NCI-H1092 treated with DMSO at 0.1 percent for 48 hours (cell line): ENCODE results near the gene MCC.
"Not testable (repeated sequence)": the region's sequence is repeated elsewhere in the genome, so short reads cannot be mapped to it uniquely, and the experiment has no call there.

Experiments
- DNase-seq: peaks from one replicate; lab custom pipeline; 2025; lab: John Stamatoyannopoulos, UW

The MCC gene

DNA sequence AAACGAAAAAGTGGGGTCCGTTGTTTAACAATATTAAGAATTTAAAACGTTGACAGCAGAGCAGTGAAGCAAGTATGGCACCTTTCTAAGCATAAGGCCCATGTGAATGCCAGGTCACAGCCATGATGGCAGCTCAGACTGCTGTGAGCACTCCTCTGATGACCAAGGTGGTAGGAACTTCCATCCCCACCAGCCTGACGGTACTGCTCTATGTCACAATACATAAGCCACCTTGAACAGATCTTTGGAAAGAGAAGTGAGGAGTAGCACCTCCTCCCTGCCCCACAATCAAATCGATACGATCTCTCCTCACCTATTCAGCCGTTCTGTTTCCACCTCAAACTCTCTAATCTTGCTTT lies 405.7 kb downstream of the MCC start:
- no peak for DNase-seq

DNA sequence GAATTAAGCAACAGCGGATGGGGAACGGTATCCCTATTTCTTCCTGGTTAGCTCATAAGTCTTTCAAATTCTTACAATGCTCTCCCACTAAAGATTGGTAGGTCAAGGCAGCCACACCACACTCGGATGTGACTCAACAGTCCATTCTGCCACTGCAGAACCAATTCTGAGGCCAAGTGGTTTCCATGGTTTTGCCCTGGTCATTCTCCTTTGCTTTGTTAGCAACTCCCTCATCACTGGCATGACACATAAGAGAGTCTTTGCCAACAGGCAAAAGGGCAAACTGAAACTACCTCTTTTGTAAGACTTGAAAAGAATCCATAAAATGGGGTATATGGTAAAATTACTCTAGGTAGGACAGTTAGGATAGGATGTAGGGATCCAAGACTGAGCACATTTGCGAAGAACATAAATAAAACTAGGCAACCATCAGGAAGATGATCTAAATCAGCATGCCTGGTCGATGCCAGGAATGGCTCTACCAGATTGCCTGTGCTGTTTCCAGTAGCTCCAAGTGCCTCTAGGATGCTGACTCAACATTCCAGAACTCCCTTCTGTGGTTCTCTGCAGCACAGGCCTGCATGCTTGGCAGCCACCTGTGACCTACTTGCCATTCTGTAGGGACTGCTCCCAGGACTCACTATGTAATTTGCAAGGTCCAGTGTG lies 406.2 kb downstream of the MCC start:
- no peak for DNase-seq

DNA sequence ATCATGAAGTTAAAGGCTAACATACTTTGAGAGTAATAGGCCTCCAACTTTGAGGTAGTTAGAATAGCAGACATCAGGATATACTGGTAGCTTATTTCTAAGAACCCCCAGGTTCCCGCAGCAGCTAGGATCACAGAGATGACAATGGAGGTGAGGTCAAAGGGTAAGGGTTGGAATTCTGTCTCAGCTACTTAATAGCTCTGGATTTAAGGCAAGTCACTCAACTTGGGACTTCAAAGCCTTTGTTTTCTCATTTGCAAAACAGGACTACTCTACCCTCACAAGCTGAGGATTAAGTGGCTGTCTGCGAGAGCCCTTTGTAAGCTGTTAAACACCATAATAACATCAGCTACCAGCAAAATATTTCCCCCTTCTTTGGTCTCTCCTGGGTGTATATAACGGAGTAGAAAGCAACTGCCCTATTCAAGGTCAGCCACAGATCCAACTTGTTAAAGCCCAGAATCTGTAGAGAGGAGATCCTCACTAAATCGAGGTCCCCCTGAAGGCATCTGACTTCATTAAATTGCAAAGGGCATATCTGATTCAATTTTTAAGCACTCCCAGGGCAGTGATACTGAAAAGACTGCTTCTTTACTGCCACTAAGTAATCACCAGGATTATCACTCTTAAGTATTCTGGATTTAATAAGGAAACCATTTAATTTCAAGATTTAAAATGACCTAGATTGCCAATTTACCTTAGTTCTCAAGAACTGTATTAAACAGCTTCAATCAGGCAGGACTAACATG lies 407.0 kb downstream of the MCC start:
- DNase-seq, result no peak

DNA sequence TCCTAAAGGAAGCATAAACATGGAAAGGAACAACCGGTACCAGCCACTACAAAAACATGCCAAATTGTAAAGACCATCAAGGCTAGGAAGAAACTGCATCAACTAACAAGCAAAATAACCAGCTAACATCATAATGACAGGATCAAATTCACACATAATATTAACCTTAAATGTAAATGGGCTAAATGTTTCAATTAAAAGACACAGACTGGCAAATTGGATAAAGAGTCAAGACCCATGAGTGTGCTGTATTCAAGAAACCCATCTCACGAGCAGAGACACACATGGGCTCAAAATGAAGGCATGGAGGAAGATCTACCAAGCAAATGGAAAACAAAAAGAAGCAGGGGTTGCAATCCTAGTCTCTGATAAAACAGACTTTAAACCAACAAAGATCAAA lies 411.6 kb downstream of the MCC start:
- DNase-seq, result not testable (repeated sequence)

DNA sequence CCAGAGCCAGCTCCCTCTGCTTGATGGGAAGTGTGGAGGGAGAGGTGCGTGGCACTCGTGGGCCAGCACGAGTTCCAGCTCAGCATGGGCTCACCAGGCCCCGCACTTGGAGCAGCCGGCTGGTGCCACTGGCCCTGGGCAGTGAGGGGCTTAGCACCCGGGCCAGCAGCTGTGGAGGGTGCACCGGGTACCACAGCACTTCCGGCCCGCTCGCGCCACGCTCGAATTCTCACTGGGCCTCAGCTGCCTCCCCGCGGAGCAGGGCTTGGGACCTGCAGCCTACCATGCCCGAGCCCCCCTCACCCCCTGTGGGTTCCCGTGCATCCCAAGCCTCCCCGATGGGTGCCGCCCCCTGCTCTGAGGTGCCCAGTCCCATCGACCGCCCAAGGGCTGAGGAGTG lies 413.2 kb downstream of the MCC start:
- DNase-seq, result no peak

DNA sequence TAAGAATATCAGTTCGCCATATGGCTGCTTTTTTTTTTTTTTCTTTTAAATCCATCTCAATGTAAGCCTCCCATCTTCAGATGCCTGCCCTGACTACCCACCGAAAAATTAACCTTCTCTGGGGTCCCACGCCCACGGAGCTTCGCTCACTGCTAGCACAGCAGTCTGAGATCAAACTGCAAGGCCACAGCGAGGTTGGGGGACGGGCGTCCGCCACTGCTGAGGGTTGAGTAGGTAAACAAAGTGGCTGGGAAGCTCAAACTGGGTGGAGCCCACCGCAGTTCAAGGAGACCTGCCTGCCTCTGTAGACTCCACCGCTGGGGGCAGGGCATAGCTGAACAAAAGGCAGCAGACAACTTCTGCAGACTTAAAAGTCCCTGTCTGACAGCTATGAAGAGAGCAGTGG lies 414.6 kb downstream of the MCC start:
- not testable (repeated sequence) for DNase-seq

DNA sequence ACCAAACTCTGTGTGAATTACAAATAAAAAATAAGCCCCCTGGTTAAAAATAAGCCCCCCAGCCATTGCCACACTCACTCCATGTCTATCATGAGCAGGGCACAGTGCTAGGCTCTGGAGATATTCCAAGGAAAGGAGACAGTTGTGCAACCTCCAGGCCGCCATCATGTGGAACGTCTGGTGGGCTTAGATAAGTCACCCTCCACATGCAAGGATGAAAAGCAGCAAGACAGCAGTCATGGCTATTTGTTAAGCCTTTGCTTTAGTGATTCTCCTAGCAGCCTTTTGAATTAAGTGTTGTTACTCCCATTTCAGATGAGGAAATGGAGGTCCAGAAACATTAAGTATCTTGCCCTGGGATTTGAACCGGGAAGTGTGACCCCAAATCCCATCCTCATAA lies 416.9 kb downstream of the MCC start:
- no peak for DNase-seq

DNA sequence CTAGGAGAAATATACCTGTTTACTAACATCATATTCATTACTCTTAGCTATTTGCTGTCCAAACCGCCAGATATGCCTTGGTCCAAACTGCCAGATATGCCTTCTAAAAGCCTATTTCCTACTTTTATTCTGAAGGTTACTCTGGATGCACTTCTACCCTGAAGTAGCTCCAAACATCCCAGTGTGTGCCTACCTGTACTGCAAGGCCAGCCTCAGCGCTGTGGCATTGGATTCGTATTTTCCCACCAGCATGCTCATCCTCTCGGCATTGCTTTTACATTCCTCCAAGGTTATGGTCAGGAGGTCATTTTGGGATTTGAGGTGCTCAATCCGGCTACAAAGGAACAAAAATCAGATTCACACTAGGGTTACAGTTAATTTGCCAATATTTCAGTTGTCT lies 417.4 kb downstream of the MCC start:
- no peak for DNase-seq

DNA sequence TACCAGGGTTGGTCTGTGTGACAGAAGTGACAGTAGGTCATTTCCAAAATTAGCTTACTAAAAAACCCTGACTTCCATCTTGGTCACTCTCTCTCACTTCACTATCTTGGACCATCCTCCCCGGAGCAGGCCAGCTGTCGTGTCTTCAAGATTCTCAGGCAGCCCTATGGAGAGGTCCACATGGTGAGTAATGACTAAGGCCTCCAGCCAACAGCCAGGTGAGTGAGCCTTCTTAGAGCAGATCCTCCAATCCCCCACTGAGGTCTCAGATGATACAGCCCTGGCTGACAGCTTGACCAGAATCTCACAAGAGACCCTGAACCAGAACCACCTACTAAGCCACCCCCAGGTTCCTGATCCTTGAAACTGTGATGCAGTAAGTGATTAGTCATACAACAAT lies 419.7 kb downstream of the MCC start:
- DNase-seq, result no peak

DNA sequence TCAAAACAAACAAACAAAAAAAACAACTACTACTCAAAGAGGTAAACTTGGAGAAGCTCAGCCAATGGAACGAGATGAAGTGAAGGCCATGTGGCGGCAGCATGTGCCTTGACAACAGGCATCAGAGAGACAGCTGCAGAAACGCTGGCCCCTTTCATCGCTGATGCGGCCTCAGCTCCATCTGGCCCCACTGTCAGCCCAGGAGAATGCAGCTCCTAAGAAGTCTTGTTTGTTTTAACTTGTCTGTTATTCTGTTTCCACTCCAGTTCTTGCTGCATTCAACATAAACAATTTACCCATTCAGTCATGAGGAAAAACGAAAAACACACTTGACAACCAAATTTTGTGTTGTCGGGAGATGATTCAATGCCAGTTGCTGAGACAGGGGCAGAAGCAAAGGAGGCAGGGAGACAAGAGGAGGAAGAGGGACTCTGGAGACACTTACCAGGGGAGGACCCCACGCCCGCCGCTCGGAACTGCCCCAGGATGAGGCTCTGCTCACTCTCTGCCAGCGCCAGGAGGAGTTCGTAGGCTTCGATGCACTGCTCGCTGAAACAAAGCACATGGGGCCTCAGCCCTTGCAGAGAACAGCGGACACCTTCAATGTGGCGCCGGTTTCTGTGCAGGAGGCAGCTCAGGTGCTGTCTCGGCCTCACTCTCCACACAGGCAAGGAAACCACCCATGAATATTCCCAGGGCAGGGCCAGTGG lies 420.5 kb downstream of the MCC start:
- DNase-seq, result no peak

DNA sequence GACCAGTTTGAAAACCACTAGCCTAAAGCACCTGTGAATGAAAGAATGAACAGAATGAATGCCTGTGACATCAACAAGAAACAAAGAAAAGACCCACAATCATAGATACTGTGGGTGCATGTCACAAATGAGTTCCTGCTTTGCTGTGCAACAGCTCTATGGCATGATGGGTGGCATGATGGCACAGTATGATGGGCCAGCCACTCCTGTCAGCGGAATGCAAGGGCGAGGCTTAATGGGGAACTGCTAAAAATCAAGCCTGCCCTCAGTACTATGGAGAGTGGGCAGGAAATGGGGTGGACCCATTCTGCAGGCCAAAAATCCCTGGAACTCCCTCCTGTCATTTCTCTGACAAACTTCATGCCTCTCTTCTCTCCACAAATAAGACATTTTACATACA lies 422.6 kb downstream of the MCC start:
- DNase-seq, result no peak

DNA sequence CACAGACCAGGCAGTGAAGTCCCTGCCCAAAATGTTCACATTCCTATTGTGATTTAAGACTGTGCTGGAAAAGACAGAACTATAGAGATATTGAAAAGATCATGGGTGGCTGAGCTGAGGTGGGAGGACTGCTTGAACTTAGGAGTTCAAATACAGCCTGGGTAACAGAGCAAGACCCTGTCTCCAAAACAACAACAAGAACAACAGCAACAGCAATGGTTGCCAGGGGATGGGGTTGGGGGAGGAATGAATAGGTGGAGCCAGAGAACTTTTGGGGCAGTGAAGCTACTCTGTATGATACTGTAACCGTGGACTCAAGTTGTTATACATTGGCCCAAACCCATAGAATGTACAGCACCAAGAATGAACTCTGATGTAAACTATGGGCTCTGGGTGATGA lies 423.4 kb downstream of the MCC start:
- DNase-seq, result no peak

DNA sequence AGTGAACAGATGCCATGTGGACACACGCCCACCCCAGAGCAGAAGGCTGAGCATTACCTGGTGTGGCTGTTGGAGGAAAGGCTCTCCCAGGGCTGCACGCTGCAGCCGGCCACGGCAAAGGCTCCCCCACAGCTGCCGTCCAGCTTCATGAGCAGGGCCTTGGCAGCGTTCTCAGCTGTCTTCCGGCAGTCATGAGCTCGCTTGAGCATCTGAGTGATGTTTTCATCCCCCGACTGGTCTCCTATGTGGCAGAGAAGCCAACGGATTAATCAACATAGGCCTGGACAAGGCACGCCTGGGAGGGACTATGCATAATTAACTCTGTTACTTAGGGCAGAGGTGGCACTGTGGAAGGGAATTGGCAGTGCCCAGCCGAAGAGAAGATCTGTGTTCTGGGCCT lies 424.3 kb downstream of the MCC start:
- no peak for DNase-seq

DNA sequence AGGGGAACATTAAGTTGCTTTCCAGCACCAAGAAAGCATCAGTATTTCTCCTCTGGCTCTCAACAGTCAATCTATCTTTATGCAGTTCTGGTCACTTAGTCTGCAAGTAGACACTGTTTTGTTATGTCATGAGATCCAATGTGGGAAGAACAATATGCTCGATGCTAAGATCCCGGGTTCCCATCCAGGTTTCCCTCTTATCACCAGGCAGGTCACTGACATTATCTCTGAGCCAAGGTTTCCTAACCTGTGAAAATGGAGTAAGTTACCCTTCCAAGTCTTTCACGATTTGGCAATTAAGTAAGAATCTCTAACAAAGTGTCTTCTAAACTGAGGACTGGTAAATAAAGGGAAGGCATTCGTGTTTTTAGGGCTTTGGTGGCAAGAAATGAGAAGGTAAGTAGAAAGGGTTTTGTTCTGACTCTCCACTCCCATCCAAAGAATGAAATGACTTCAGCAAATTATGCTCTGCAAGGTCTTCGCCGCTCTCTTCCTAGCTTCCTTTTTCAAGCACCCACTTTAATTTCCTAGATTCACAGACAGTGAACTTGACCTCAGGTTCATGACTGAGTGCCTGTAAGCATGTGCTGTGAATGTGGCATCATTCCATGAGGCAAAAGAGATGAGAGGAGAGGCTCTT lies 425.3 kb downstream of the MCC start:
- DNase-seq, result no peak

DNA sequence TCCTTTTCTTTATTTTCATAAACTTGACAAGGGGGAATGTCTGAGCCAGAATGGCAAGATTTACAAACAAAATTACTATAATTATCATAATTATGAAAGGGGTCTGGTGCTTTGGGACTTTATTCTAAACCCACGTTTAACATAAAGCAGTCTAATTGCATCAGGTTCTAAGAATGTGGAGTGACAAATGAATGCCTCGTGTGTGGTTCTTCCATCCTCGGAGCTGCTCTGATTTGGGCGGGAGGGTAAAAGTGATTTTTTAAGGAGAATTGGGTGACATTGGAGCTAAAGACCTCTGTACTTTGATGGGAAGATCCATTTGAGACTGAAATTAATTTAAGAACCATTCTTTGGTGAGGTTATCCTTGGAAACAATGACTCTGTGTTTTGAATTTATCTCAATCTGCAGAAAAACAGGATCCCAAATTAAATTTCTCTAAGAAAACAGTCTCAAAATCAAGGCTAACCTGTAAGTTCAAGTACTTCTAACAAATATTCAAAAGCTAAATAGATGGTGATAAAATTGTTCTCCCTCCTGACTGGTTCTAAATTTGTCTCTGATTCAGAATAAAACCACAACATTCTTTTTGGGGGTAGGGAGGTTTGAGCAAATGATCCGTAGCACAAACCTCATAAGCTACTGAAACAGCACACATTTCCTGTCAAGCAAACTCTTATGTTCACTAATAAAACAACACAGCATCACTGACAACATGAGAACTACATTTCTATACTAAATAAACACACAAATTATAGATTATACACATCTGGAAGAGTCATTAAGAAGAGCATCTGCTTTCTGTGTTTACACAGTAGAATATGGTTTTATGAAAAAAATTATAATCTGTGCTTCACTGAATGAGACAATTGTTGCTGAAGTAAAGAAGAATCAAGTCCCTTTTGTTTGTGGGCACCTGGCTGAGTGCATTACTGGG lies 426.1 kb downstream of the MCC start:
- DNase-seq, result no peak

DNA sequence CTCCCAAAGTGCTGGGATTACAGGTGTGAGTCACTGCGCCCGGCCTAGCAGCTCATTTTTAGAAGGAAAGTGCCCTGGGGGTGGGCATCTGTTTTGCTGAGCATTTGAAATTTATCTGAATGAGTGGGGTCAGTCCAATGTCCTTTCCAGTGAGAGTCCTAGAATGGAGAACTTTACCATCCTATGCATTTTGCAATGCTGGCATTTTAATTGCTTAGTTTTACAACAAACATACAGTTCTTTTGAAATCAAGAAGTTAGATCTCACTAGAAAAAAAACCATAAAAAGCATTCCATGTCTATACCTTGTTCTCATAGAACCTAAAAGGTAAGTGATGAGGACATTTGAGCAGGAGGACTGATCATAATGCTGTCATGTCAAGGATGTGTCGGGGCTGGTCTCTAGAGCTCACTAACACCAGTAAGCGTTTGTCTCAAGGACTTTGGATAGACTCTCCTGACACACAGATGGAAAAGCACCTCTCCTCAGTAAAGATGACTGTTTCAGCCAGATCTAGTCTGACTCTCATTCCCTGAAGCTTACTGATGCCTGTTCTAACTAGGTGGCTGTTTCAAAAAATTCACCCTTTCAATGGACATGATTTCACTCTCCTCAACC lies 427.7 kb downstream of the MCC start:
- DNase-seq, result no peak

DNA sequence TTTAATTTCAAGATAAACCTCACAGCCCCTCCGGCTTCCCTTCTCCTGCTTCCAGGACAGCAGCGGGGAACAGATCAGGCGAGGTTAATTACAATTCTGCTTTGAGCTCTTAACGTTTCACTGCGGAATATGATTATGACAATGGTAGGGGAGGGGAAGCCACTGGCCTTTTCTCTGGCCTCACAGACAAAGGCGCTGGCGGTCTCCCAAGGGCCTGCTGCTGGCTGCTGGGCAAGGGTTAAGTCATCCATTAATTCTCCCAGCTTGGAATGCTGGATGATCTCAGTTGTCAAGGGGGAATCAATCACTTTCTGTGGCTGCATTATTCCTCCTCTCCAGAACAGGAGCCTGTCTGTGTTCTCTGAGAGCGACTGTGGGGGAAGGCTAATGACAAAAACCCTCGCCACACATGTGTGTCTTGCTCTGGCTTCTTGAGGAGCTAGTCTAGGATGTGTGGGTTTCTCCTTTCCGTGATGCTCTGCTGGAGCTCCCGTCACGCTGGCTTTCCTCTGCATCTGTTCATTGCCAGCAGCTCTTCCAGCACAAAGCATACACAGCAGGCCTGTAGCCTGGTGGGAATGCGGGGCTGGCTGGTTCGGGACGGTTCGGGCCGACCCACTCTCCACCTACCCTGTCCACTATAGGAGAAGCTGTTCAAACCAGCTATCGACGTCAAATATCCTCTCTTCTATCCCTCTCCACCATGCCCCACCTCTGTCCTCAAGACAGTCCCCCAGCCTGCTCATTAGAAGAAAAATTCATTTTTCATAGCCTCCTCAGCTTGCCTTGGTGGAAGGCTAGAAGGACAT lies 428.8 kb downstream of the MCC start:
- DNase-seq, result peak; percentile 20

DNA sequence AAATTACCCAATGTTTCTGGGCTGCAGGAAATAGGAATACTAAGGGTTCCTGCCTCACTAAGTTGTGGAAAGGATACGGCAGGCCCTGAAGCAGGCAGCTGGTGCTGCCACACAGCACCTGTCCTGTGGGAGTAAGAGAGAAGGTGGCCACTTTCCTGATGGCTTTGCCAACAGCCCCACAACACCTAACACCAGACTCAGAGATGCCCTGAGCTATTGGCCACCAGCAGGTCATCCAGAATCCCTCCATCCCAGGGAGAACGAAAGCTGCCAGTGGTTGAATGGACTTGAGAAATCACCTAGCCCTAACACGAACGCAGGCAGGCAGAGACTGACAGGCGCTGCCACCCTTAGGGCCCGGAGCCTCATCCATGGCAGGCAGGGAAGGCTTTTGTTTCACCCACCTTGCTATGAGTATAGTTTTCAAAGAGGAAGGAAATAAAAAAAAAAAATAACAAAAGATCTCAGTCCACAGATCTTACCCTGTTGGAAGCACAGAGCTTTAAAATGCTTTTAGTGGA lies 429.5 kb downstream of the MCC start:
- no peak for DNase-seq

DNA sequence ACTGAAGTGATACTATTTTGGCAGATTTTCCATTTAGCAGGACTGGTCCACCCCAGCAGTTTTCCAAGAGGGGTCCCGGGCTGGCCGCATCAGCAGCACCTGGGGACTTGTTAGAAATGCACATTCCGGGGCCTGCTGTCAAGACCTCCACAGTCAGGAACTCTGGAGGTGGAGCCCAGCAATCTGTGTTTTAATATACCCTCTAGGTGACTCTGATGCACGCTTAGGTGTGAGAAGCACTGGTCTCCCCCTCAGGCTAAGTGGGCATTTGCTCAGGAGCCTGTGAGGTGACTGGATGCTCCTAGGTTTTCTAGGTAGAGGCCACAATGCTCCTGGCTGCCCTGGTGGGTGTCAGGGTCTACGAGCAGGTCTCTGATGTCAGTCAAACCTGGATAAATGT lies 430.0 kb downstream of the MCC start:
- DNase-seq, result no peak

DNA sequence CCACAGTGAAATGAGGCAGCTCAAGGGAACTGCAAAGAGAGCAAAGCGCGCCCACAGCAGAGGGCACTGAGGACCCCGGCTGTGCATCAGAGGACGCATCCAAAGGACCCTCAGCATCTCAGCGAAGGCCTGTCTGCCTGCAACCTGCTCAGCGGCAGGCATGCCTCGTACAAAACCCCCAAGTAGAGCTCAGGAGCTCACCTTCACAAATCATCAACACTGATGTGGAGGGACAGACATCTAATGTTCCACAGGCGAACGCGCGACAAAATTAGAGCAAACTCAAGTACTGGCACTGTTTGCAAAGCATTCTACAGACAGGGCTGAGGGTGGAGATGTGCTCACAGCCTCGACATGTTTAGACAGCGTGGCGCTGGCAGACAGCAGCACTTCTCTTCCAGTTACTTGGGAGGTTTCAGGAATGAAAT lies 430.7 kb downstream of the MCC start:
- peak; percentile 44 for DNase-seq
